ENCODE data around the gene S100Z. TPM values are rescaled to one million over a fixed set of nuclear protein-coding genes. Genes with fewer than 3 reads are reported as not detected.
"Not testable (repeated sequence)": the region's sequence is repeated elsewhere in the genome, so short reads cannot be mapped to it uniquely, and the experiment has no call there.

The S100Z gene
- total RNA-seq (ENCODE audit: insufficient read depth, low replicate concordance), result 4.3 TPM

DNA sequence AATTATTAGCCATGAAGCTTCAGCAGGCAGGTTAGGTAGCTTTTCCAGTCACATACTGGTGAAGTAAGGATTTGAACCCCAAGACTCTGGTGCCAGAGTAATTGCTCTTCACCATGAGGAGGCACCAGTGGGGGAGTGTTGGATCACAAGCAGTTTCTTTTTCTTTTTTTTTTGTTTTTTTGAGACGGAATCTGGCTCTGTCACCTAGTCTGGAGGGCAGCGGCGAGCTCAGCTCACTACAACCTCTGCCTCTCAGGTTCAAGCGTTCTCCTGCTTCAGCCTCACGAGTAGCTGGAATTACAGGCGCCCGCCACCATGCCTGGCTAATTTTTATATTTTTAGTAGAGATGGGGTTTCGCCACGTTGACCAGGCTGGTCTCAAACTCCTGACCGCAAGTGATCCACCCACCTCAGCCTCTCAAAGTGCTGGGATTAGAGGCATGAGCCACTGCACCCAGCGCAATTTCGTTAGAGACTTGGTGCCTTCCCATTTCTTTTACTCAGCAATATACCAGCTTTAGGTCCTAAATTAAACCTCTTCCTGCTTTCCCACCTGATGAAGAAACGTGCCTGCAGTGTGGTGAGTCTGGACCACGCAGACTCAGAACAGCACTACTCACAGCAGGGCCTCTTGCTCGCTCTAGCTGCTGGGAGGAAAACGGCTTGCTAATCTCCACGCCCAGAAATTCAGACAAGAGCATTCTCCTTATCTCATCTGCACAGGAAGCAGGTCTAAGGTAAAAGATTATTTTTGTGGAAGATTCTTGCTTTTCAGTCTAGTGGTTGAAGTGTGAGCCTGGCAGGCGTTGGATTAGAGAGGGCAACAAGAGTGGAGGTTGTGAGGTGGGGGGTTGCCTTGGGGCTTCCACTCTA is at the start of gene S100Z:
TSS of gene S100Z (plus strand) at position 596 of the 873 bp plus-strand sequence. CDS start 25,346 bp downstream, outside the sequence.
- DNase-seq (ENCODE audit: low spot score), result peak; percentile 13

DNA sequence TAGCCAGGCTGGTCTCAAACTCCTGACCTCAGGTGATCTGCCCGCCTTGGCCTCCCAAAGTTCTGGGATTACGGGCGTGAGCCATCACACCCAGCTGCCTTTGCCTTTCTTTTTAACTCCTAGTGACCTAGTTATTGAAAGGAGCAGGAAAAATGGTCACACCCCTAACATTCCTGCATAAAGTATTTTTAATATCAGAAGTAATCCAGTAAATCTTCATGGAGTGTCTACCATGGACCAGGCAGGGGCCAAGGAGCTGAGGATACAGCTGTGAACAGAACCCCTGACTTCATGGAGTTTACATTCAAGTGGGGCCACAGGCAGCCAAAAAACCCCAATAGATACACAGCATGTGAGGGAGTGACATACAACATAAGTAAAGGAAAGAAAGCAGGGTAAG is 49.2 kb upstream of the S100Z start:
- no peak for DNase-seq (ENCODE audit: low spot score)

DNA sequence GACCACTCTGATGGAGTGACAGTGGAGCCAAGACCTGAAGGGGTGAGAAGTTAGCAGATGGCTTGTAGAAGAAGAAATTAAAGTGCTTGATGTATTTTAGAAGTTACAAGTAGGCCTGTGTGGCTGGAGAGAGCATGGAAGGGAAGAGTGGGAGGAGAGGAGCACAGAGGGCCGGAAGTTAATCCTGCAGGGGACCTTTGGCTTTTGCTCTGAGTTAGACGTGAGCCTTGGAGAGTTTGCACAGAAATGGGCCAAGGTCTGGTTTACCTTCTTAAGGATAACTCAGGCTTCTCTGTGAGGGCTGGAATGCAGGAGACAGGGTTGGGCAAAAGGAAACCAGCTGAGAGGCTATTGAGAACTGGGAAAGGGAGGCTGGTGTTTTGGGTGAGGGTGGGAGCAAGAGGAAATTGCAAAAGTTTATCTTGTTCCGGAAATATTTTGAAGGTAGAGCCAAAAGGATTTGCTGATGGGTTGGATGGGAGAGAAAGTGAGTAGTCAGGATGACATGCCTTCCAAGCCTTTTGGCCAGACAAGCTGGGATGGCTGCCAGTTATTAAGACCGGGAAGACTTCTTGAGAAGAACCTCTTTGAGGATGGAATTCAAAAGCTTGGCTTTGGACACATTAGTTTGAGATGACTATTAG is 48.5 kb upstream of the S100Z start:
- DNase-seq (ENCODE audit: low spot score), result peak; percentile 84

DNA sequence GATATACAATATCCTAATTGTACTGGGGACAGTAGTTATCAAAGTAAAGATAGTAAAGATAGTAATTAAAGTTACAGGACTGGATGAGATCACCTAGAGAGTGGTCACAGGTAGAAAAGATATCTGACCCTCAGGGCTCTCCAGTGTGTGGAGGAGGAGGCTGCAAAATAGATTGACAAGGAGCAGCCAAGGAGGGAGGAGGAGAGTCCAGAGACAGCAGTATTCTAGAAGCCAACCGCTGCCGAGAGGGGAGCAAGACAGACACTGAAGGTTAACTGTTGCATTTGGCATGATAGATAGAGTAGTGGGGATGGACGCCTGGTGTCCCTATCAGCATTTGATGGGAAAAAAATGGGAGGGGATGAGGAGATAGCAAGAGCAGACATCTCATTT is 48.0 kb upstream of the S100Z start:
- DNase-seq (ENCODE audit: low spot score), result no peak

DNA sequence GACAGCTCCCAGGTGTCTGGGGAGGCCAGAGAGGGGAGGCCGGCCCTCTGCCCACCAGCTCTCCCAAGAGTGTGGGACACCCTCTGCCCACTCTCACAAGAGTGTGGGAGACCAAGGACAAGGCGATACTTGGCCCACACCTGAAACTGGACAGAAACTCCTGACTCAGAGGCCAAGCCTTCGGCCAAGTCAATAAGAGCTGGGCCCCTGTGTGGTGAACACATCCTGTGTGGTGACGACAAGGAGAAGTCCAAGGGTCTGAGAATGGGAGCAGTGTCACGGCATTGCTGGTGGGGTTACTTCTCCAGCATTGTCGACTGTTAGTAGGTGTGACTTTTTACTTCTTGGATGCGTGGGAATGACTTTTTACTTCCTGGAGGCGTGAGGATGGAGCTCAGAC is 45.5 kb upstream of the S100Z start:
- no peak for DNase-seq (ENCODE audit: low spot score)

DNA sequence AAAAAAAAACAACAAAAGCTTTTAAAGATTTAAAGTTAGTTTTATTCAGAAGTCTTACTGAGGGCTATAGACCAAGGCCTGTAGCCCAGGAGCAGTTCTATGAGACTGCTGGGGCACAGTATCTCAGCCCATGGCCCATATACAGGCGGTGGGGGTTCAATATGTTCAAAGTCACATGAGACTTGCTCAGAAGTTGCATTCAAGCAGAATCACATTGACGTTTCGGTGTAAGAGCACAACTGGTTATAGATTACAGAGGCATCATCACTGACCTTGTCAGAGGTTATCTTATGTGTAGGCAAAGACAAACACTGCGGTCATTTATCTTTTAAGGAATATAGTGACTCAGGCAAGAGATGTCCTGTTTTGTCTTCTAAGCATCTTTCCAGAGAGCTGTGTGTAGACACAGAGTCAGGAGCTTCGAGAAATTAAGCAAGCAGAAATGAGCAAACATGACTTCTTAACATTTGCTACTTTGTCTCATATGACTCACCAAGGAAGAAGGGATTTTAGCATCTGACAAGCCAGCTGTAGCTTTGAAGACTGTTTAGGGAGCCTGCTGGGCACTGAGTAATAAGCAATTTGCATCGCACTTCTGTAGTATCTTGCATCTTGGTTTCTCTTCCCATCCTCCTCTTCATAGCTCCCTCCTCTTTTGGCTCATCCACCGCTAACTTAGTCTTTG is 43.9 kb upstream of the S100Z start:
- DNase-seq (ENCODE audit: low spot score), result peak; percentile 88

DNA sequence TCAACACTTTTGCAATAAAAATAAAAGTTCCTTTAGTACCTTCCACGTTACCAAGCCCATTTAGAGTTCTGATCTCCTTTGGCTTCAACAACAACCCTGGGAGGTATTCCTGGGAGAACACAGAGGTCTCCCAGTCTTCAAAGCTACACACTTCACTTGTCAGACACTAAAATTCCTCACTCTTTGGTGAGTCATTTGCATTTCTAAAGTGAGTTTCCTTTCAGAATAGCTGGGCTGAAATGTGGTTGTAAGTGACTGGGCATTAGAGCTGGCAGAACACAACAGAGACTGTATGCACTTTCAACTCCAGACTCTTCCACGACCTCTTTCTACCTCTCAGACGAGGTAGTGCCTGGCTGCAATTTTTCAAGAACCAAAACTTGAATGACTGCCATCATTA is 42.5 kb upstream of the S100Z start:
- no peak for DNase-seq (ENCODE audit: low spot score)

DNA sequence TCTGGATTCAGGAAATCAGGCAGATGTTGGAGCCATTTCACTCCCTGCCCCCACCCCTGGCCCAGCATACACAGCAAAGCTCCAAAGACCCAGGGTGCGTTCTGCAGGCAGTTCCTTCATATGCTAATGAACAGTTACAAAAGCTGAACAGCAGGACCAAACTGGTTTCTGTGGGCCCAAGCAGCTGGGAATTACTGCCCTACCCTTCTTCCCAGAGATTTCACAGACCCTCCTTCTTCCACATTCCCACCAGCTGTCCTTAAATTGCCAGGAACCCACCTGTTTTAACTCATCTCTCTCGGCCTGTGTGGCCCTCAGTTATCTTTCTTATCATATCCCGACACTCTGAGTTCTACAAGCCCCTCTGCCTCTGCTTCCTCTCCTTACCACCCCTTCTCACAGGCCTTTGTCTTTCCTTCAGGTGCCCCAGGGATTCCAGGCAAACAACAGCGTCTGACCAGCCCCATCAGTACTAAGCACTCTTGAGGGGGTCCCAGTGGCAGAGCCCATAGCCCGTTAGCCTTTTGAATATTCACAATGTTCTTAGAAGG is 41.6 kb upstream of the S100Z start:
- no peak for DNase-seq (ENCODE audit: low spot score)

DNA sequence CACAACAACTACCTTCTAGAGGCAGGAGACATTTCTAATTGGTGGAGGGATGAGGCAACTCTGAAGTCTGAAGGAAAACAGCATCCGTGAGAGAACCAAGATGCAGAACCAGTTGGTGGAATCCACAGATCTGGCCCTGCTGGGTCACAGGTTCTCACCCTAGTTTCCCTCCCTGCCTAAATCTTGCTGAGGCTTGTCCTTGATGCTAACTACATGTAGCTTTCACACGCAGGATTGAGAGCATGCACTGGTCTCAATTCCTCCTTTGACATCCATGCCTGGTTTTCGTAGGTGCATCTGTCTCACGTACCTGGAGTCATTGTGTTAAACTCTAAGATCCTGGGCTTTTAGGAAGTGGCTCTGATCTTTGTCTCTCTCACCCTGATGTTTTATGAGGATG is 40.7 kb upstream of the S100Z start:
- no peak for DNase-seq (ENCODE audit: low spot score)

DNA sequence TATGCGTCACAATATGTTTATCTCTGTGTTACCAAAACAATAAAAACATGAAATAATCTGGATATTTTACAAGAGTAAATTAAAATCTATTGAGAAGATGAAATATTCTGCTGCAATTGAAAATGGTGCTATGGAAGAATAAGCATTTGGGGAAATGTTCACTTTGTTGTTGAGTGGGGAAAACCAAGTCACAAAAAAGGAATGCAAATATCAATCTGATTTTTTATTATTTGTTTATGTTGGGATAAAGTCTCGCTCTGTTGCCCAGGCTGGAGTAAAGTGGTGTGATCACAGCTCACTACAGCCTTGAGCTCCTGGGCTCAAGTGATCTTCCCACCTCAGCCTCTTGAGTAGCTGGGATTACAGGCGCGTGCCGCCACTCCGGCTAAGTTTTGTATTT is 39.6 kb upstream of the S100Z start:
- no peak for DNase-seq (ENCODE audit: low spot score)

DNA sequence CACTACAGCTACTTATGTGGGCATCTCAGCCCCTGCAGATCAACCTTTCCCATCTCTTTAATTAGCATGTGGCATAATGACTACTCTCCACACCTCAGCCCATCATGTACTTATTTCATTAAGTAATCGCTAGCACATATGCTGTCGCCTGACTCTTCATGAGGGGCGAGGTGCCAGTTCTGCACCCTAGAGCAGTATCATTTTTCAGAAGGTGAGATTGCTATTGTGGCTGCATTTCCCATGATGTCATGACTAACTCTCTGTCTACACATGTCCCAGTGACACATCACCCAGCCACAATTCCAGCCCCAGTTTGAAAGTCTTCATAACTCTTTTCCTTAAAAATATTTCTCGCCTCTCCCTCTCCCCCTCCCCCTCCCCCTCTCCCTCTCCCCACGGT is 38.6 kb upstream of the S100Z start:
- no peak for DNase-seq (ENCODE audit: low spot score)

DNA sequence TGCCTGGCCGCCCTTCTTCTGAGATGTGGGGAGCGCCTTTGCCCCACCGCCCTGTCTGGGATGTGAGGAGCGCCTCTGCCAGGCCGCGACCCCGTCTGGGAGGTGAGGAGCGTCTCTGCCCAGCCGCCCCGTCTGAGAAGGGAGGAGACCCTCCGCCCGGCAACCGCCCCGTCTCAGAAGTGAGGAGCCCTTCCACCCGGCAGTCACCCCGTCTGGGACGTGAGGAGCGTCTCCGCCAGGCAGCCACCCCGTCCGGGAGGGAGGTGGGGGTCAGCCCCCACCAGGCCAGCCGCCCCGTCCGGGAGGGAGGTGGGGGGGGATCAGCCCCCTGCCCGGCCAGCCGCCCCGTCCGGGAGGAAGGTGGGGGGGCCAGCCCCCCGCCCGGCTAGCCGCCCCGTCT is 37.6 kb upstream of the S100Z start:
- DNase-seq (ENCODE audit: low spot score), result not testable (repeated sequence)

DNA sequence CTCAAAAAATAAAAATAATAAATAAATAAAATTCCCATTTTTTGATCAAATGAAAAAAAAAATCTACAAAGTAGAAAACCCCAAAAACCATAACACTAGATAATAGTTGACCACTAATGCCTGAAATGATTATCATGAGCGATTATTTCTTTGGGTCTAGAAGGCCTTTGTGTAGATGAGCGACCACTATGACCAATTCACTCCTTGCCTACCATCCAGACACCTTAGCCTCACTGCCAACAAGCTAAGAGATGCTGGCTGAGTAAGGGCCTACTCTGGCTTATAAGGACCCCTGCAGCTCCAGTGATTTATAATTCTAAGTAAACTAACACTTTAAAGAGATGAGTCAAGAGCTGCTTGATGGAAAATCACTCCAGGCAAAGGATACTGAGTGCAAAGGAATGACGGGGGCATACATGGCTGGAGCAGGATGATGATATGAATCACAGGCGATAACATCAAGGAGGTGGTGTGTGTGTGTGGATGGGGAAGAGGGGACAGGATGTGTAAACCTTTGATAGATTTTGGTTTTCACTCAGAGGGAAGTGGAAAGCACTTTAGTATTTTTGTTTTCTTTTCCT is 35.7 kb upstream of the S100Z start:
- DNase-seq (ENCODE audit: low spot score), result no peak

DNA sequence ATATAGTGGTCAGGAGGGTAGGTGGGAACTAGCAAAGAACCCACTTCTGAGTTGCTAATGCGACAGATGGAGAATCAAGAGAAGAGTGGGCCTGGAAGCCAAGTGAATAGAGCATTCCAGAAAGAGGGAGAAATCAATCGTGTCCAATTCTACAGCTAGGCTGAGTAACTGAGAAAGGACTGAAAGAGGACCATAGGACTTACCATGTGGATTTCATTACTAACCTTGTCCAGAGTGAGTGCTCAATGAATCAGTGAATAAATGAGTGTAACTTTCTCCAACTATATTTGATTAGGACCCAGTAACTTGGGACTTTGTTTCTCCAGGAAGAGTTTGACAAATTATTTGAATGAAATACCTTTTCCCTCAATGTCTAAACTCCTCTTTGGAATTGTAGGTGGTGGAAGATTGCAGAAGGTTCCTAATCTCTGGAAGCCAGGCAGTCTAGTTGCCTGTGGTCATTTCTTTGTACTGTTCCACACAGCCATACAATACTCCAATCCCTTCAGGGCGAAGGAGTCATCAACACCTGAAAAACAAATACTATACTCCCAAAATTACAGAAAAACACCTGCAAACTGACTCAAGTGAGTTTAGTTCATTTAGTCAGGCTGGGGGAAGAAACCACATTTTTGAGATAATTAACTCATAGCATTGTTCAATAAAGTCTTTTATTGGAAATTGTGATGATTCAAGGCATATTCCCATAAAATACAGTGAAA is 33.5 kb upstream of the S100Z start:
- DNase-seq (ENCODE audit: low spot score), result no peak

DNA sequence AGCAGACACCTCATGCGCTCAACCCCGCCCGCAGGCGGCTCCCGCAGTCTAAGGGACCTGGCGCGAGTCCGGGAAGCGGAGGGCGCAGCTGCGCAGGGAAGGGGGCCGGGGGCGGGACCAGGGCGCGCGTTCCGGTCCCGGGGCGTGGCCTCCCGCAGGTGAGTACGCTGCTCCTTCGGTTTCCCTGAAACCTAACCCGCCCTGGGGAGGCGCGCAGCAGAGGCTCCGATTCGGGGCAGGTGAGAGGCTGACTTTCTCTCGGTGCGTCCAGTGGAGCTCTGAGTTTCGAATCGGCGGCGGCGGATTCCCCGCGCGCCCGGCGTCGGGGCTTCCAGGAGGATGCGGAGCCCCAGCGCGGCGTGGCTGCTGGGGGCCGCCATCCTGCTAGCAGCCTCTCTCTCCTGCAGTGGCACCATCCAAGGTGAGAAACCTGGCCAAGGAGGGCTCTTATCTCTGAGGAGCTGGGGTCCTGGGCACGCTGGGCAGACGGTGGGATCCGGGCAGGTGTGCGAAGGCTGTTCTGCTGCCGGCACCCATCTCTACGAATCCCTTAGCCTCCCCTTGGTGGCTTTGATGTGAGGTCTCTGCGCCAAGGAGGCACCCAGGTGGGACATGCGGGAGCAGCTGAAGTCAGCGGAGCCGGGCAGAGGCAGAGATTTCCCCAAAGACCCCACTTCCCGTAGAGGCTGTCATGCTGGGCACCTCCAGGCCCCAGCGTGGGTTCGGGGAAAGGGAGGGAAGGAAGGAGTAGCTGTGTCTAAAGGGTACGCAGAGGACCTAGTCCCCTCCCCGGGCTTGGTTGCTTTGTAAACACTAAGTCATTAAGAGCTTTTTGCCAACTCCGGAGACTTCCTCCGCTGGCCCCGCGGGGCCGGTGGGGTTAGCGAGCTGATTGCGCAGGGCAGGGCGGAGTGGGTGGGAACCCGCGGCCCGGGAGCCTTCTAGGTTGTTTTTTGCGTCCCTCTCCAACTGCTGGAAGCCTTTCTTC is 30.7 kb upstream of the S100Z start, which contains the start of gene F2RL1:
TSS of gene F2RL1 (plus strand) at position 187 of the 988 bp plus-strand sequence. CDS start at position 340, 153 bp downstream.
- DNase-seq (ENCODE audit: low spot score), result peak; percentile 50

DNA sequence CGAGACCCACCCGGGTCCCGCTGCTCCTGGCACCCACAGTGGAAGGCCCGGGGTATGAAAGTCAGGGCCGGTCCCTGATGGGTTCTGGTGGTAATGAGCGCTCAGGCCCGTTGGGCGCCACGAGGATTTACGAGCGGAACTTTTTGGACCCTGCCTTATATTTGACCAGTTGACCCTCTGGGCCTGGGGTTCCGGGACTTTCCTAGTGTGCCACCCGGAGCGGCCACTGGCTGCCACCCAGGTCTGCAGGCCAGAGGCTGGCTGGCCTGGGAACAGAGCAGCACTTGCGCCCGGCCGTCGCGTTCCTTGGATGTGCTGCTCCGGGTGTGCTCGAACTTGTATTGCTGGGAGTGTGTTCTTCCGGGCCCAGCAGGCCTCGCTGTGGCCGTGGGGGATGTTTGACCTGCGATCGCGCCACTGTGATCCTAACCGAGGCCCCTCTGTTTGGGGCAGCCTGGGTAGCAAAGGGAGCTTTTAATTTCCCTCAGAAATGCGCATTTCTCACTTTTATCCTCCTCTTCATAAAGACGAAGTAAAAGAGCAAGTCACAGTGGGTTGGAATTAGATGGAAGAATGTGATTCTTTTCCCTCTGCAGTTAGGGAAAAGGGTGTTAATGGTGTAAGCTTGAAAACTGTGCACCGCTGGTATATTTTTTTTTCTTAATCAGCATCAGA is 29.8 kb upstream of the S100Z start:
- no peak for DNase-seq (ENCODE audit: low spot score)

DNA sequence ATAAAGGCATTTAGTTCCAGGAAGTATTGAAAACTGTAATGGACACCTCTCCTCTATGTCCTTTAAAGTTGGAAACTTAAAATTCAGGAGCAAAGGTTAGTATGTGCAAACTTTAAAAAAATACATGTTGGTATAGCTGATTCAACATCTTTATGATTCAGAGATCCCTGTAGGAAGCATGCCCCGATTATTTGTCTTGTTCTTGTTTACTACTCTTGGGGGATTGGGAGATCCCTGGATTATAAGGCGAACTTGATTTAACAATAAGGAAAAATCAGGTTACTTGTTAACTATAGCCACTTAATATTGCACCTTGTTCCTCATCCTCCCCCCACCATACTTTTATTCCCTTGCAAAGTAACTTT is 29.3 kb upstream of the S100Z start:
- DNase-seq (ENCODE audit: low spot score), result no peak

DNA sequence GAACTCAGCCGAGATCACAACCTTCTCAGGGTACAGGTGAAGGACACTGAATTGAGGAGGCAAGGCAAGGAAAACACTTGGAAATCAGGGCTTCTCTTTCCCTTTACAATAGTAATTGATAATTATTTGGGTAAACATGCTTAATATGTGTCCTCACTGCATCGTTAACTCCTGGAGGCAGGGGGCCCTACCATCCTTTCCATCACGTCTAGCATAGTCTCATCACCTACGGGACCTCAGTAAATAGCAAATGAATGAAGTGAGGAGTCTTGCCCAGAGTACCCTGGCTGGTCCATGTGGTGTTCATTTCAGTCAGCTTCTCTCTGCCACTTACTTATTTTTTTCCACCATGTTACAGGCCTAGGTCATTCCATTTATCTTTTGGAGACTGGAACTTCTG is 28.7 kb upstream of the S100Z start:
- DNase-seq (ENCODE audit: low spot score), result no peak

DNA sequence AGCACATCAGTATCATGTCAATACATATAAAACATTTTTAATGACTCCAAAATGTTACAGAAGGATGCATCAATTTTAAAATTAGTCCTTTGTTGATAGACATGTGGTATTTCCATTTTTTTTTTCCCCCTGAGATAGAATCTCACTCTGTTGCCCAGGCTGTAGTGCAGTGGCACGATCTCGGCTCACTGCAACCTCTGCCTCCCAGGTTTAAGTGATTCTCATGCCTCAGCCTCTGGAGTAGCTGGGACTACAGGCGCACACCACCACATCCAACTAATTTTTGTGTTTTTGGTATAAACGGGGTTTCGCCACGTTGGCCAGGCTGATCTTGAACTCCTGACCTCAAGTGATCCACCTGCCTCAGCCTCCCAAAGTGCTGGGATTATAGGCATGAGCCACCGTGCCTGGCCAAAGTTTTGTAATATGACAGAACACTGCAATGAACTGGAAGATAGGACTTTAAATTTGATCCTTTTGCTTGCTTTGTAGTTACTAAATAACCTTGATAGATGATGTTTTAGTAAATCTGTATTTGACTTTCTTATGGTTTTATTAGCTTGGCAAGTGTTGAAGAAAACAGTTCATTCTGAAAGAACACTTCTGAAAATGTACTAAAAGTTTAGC is 27.6 kb upstream of the S100Z start:
- not testable (repeated sequence) for DNase-seq (ENCODE audit: low spot score)

Data from umbilical cord (tissue), 2 donors.